WTC11 (cell line): Measurements from ENCODE around the gene KCNIP1. TPM values are rescaled to one million over a fixed set of nuclear protein-coding genes. Genes with fewer than 3 reads are reported as not detected.

Experiments used
- ATAC-seq: fragments of 200-7000 bp; cut with Tn5 transposase; 2 replicates; pipeline ENCODE4 v1.10.0; 2021; ENCODE audit warnings: mild to moderate bottlenecking, moderate library complexity
- CTCF ChIA-PET: fragments of 300-600 bp; sonication (Branson Sonifier 250); formaldehyde crosslinking; loops from one replicate; lab custom pipeline; 2021; ENCODE audit warnings: antibody characterized with exemption; lab: Charles Lee
- POLR2A ChIA-PET: fragments of 350-600 bp; sonication (Branson Sonifier 250); formaldehyde crosslinking; loops from one replicate; lab custom pipeline; 2021; ENCODE audit warnings: antibody characterized with exemption; lab: Charles Lee
- DNase-seq: peaks from one replicate; pipeline ENCODE4 v3.0.0; 2021; ENCODE audit warnings: low spot score
- H3K27ac Mint-ChIP-seq: 2 replicates; pipeline ENCODE4 v1.8.0; 2021; ENCODE audit warnings: mixed read lengths
- H3K27me3 Mint-ChIP-seq: 2 replicates; pipeline ENCODE4 v1.8.0; 2021; ENCODE audit warnings: low read depth, mild to moderate bottlenecking, moderate library complexity, mixed read lengths
- H3K36me3 Mint-ChIP-seq: 2 replicates; pipeline ENCODE4 v1.8.0; 2021; ENCODE audit warnings: mixed read lengths
- H3K4me1 Mint-ChIP-seq: 2 replicates; pipeline ENCODE4 v1.8.0; 2022; ENCODE audit warnings: mixed read lengths
- H3K4me3 Mint-ChIP-seq: 2 replicates; pipeline ENCODE4 v1.8.0; 2021; ENCODE audit warnings: mild to moderate bottlenecking, moderate library complexity, mixed read lengths
- H3K9me3 Mint-ChIP-seq: 2 replicates; pipeline ENCODE4 v1.8.0; 2021; ENCODE audit warnings: mixed read lengths
- ELF4 ChIP-seq: sonication (generic); formaldehyde crosslinking; IDR thresholded peaks from 2 replicates; pipeline ENCODE4 v1.8.1; 2022; ENCODE audit warnings: low read depth, mild to moderate bottlenecking, moderate library complexity, missing genetic modification reagents
- EMX1 ChIP-seq: fragments of 250-450 bp; sonication (Bioruptor Pico); IDR thresholded peaks from 2 replicates; pipeline ENCODE4 v1.8.0; 2021; ENCODE audit warnings: mild to moderate bottlenecking
- FOXJ3 ChIP-seq: sonication (generic); formaldehyde crosslinking; IDR thresholded peaks from 2 replicates; pipeline ENCODE4 v1.9.0; 2021; ENCODE audit warnings: missing genetic modification reagents, mild to moderate bottlenecking, borderline replicate concordance
- KAT7 ChIP-seq: sonication (generic); formaldehyde crosslinking; IDR thresholded peaks from 2 replicates; pipeline ENCODE4 v1.8.1; 2023; ENCODE audit warnings: missing genetic modification reagents, mild to moderate bottlenecking, borderline replicate concordance
- NFYB ChIP-seq: sonication (generic); formaldehyde crosslinking; conservative IDR thresholded peaks from 2 replicates; pipeline ENCODE4 v1.8.0; 2022; ENCODE audit warnings: low read depth, missing genetic modification reagents
- NR3C1 ChIP-seq: sonication (generic); formaldehyde crosslinking; conservative IDR thresholded peaks from 2 replicates; pipeline ENCODE4 v1.8.1; 2023; ENCODE audit warnings: low read depth, mild to moderate bottlenecking, missing genetic modification reagents
- OVOL2 ChIP-seq: fragments of 250-450 bp; sonication (Bioruptor Pico); IDR thresholded peaks from 2 replicates; pipeline ENCODE4 v1.9.0; 2021; ENCODE audit warnings: mild to moderate bottlenecking, borderline replicate concordance
- RORB ChIP-seq: fragments of 250-450 bp; sonication (Bioruptor Pico); IDR thresholded peaks from 2 replicates; pipeline ENCODE4 v1.9.0; 2021; ENCODE audit warnings: mild to moderate bottlenecking
- SMAD4 ChIP-seq: sonication (generic); formaldehyde crosslinking; IDR thresholded peaks from 2 replicates; pipeline ENCODE4 v1.8.0; 2022; ENCODE audit warnings: mild to moderate bottlenecking, missing genetic modification reagents
- TEAD1 ChIP-seq: sonication (generic); formaldehyde crosslinking; IDR thresholded peaks from 2 replicates; pipeline ENCODE4 v1.8.0; 2022; ENCODE audit warnings: mild to moderate bottlenecking, missing genetic modification reagents
- TEAD4 ChIP-seq: sonication (generic); formaldehyde crosslinking; IDR thresholded peaks from 2 replicates; pipeline ENCODE4 v1.8.0; 2022; ENCODE audit warnings: mild to moderate bottlenecking, missing genetic modification reagents
- ZBTB21 ChIP-seq: sonication (generic); formaldehyde crosslinking; IDR thresholded peaks from 2 replicates; pipeline ENCODE4 v1.8.1; 2023; ENCODE audit warnings: mild to moderate bottlenecking, missing genetic modification reagents, borderline replicate concordance
- ZNF138 ChIP-seq: sonication (generic); formaldehyde crosslinking; conservative IDR thresholded peaks from 2 replicates; pipeline ENCODE4 v1.8.1; 2022; ENCODE audit warnings: mild to moderate bottlenecking, moderate library complexity, missing genetic modification reagents
- ZNF219 ChIP-seq: sonication (generic); formaldehyde crosslinking; IDR thresholded peaks from 2 replicates; pipeline ENCODE4 v1.8.0; 2023; ENCODE audit warnings: missing genetic modification reagents, mild to moderate bottlenecking, borderline replicate concordance
- ZNF671 ChIP-seq: fragments of 250-450 bp; sonication (Bioruptor Pico); IDR thresholded peaks from 2 replicates; pipeline ENCODE4 v1.8.0; 2021; ENCODE audit warnings: mild to moderate bottlenecking
- total RNA-seq: library from RNA; stranded (reverse); gene quantifications from 3 replicates; pipeline ENCODE4 v1.2.3, GENCODE V29; 2021
- TF ChIP-seq, protein P1 (sequence below): sonication (generic); formaldehyde crosslinking; IDR thresholded peaks from 2 replicates; pipeline ENCODE4 v1.8.1; 2023; ENCODE audit warnings: mild to moderate bottlenecking, missing genetic modification reagents
- TF ChIP-seq, protein P2 (sequence below): sonication (generic); formaldehyde crosslinking; IDR thresholded peaks from 2 replicates; pipeline ENCODE4 v1.8.1; 2022; ENCODE audit warnings: mild to moderate bottlenecking, missing genetic modification reagents, moderate library complexity, borderline replicate concordance
- TF ChIP-seq, protein P3 (sequence below): sonication (generic); formaldehyde crosslinking; IDR thresholded peaks from 2 replicates; pipeline ENCODE4 v1.8.1; 2022; ENCODE audit warnings: missing genetic modification reagents, borderline replicate concordance
- TF ChIP-seq, protein P4 (sequence below): fragments of 250-450 bp; sonication (Bioruptor Pico); IDR thresholded peaks from 2 replicates; pipeline ENCODE4 v1.9.0; 2021; ENCODE audit warnings: mild to moderate bottlenecking, borderline replicate concordance

The KCNIP1 gene
- total RNA-seq, 1 experiment from 2014 or later = 0.59 TPM

DNA sequence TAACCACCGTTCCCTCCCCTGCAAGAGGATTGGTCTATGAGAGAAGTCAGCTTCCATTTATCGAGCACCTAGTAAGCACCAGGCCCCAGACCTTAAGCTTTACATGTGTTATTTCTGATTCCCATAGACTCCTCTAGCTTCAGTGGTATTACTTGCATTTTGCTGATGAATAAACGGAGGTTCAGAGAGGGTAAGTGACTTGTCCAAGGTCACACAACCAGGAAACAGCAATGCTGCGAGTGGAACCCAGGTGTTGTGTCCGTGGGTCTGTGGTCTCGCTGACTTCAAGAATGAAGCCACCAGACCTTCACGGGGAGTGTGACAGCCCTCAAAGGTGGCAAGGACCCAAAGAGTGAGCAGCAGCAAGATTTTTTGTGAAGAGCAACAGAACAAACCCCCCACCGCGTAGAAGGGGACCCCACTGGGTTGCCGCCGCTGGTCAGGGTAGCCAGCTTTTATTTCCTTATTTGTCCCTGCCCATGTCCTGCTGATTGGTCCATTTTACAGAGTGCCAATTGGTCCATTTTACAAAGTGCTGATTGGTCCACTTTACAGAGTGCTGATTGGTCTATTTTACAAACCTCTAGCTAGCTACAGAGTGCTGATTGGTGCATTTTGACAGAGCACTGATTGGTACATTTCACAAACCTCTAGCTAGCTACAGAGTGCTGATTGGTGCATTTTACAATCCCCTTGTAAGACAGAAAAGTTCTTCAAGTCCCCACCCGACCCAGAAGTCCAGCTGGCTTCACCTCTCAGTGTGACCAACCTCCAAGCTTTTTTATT lies 29.1 kb upstream of the KCNIP1 start:
- ChIA-PET POLR2A (no interaction called here), CTCF (interaction anchor here (0.9 to 1.6 kb wide), 4 partner anchors 9 to 158 kb away, joined by 4 to 8 read pairs (median 5); no protein-coding TSS in a partner anchor)
- no peaks in the 10 kb centered on the region; the same call in 1 of the 2 replicates for H3K27me3 Mint-ChIP-seq
- TF ChIP-seq OVOL2 (CRISPR knock-in tag) = no peak
- TF ChIP-seq, protein P1, sequence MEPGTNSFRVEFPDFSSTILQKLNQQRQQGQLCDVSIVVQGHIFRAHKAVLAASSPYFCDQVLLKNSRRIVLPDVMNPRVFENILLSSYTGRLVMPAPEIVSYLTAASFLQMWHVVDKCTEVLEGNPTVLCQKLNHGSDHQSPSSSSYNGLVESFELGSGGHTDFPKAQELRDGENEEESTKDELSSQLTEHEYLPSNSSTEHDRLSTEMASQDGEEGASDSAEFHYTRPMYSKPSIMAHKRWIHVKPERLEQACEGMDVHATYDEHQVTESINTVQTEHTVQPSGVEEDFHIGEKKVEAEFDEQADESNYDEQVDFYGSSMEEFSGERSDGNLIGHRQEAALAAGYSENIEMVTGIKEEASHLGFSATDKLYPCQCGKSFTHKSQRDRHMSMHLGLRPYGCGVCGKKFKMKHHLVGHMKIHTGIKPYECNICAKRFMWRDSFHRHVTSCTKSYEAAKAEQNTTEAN (CRISPR knock-in tag) = no peak
- TF ChIP-seq, protein P2, sequence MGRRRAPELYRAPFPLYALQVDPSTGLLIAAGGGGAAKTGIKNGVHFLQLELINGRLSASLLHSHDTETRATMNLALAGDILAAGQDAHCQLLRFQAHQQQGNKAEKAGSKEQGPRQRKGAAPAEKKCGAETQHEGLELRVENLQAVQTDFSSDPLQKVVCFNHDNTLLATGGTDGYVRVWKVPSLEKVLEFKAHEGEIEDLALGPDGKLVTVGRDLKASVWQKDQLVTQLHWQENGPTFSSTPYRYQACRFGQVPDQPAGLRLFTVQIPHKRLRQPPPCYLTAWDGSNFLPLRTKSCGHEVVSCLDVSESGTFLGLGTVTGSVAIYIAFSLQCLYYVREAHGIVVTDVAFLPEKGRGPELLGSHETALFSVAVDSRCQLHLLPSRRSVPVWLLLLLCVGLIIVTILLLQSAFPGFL (CRISPR knock-in tag) = no peak
- no peak for TF ChIP-seq TEAD4
- no peak for TF ChIP-seq KAT7 (CRISPR knock-in tag)
- no peak for TF ChIP-seq EMX1 (CRISPR knock-in tag)
- TF ChIP-seq ZNF671 (CRISPR knock-in tag) = no peak
- TF ChIP-seq, protein P3, sequence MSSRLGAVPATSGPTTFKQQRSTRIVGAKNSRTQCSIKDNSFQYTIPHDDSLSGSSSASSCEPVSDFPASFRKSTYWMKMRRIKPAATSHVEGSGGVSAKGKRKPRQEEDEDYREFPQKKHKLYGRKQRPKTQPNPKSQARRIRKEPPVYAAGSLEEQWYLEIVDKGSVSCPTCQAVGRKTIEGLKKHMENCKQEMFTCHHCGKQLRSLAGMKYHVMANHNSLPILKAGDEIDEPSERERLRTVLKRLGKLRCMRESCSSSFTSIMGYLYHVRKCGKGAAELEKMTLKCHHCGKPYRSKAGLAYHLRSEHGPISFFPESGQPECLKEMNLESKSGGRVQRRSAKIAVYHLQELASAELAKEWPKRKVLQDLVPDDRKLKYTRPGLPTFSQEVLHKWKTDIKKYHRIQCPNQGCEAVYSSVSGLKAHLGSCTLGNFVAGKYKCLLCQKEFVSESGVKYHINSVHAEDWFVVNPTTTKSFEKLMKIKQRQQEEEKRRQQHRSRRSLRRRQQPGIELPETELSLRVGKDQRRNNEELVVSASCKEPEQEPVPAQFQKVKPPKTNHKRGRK (CRISPR knock-in tag) = no peak
- DNase-seq (no peak), ATAC-seq (no peak)
- no peak overlapping the region for H3K4me3 Mint-ChIP-seq
- 0 out of 2 replicates have a peak overlapping the region, but pooled peaks have one; percentile 19 for H3K27ac Mint-ChIP-seq
- 0 out of 2 replicates have a peak, but pooled peaks cover 3% of the 10 kb centered on the region for H3K36me3 Mint-ChIP-seq
- H3K9me3 Mint-ChIP-seq = peaks cover 4% of the 10 kb centered on the region; the same call in 1 of the 2 replicates
- H3K4me1 Mint-ChIP-seq = peaks cover 20% of the 10 kb centered on the region

DNA sequence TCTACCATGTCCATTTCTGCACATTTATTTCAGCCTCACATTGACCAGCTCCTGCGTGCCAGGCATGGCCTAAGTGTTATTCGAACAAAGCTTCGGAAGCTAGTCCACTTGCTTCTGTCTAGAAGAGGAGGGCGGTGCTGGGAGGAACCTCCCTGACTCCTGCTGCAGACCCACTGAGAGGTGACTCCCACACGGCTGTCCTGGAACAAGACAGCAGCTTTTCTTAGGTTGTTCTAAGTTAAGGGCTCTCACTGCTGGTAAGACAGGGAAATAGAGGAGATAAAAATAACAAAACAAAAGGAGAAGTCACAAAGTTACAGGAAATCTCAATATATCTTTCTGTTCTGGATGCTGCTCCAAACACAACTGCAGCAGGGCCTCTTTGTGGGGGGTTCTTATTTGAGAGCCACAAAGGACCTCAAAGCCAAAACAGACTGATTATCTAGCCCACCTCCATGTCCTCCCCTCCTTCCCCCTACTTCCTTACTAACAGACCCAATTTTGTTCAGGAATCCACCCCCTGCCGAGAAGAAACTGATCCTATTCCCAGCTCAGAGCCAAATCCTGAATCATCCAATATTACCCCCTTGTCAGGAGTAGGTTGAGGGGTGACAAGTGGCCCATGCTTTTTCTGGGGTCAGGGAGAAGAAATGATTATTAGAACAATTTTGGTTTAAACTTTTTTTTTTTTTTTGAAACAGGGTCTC lies 28.4 kb upstream of the KCNIP1 start:
- ChIA-PET CTCF (interaction anchor here (0.7 to 1.6 kb wide), 4 partner anchors 33 to 156 kb away, joined by 3 to 8 read pairs (median 4); no protein-coding TSS in a partner anchor), POLR2A (no interaction called here)
- no peak overlapping the region for H3K4me3 Mint-ChIP-seq
- ATAC-seq (no peak), DNase-seq (no peak)
- no peaks in the 10 kb centered on the region; the same call in 1 of the 2 replicates for H3K27me3 Mint-ChIP-seq
- H3K27ac Mint-ChIP-seq = no peak overlapping the region
- TF ChIP-seq ZNF219 (no peak), NFYB (CRISPR knock-in tag) (no peak)
- 0 out of 2 replicates have a peak, but pooled peaks cover 3% of the 10 kb centered on the region for H3K36me3 Mint-ChIP-seq
- H3K4me1 Mint-ChIP-seq = peaks cover 20% of the 10 kb centered on the region
- peaks cover 4% of the 10 kb centered on the region; the same call in 1 of the 2 replicates for H3K9me3 Mint-ChIP-seq

DNA sequence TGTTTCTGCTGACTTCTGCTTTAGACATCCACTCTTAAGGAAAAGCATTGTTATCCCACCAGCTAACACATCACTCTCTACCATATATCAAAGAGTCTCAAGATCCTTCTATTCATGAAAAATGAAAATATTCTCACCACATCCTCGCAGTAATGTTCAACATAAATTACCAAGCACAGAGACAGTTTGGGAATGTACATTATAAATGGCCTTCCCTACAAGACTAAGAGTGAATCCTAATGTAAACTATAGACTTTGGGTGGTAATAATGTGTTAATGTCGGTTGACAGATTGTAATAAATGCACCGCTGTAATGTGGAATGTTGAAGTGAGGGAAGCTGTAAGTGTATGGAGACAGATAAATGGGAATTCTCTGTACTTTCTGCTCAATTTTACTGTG lies 27.1 kb upstream of the KCNIP1 start:
- Mint-ChIP-seq H3K9me3 (peaks cover 4% of the 10 kb centered on the region; the same call in 1 of the 2 replicates), H3K4me3 (no peak overlapping the region), H3K36me3 (0 out of 2 replicates have a peak, but pooled peaks cover 3% of the 10 kb centered on the region), H3K27me3 (no peaks in the 10 kb centered on the region), H3K4me1 (peaks cover 16% of the 10 kb centered on the region), H3K27ac (no peak overlapping the region)
- POLR2A ChIA-PET = no interaction called here
- no peak for DNase-seq
- CTCF ChIA-PET = no interaction called here
- ATAC-seq = no peak
- no peak for TF ChIP-seq NR3C1 (CRISPR knock-in tag)
- TF ChIP-seq RORB = no peak
- TF ChIP-seq FOXJ3 (CRISPR knock-in tag) = no peak
- no peak for TF ChIP-seq ELF4 (CRISPR knock-in tag)
- no peak for TF ChIP-seq ZNF138 (CRISPR knock-in tag)
- no peak for TF ChIP-seq SMAD4 (CRISPR knock-in tag)
- TF ChIP-seq, protein P4, sequence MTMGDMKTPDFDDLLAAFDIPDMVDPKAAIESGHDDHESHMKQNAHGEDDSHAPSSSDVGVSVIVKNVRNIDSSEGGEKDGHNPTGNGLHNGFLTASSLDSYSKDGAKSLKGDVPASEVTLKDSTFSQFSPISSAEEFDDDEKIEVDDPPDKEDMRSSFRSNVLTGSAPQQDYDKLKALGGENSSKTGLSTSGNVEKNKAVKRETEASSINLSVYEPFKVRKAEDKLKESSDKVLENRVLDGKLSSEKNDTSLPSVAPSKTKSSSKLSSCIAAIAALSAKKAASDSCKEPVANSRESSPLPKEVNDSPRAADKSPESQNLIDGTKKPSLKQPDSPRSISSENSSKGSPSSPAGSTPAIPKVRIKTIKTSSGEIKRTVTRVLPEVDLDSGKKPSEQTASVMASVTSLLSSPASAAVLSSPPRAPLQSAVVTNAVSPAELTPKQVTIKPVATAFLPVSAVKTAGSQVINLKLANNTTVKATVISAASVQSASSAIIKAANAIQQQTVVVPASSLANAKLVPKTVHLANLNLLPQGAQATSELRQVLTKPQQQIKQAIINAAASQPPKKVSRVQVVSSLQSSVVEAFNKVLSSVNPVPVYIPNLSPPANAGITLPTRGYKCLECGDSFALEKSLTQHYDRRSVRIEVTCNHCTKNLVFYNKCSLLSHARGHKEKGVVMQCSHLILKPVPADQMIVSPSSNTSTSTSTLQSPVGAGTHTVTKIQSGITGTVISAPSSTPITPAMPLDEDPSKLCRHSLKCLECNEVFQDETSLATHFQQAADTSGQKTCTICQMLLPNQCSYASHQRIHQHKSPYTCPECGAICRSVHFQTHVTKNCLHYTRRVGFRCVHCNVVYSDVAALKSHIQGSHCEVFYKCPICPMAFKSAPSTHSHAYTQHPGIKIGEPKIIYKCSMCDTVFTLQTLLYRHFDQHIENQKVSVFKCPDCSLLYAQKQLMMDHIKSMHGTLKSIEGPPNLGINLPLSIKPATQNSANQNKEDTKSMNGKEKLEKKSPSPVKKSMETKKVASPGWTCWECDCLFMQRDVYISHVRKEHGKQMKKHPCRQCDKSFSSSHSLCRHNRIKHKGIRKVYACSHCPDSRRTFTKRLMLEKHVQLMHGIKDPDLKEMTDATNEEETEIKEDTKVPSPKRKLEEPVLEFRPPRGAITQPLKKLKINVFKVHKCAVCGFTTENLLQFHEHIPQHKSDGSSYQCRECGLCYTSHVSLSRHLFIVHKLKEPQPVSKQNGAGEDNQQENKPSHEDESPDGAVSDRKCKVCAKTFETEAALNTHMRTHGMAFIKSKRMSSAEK (CRISPR knock-in tag) = no peak
- no peak for TF ChIP-seq TEAD1 (CRISPR knock-in tag)
- no peak for TF ChIP-seq ZBTB21 (CRISPR knock-in tag)
